GM18505 (cell line): ENCODE results near the gene HDGFL3.
"Not testable (repeated sequence)": the region's sequence is repeated elsewhere in the genome, so short reads cannot be mapped to it uniquely, and the experiment has no call there.

Source experiments
- ATAC-seq: cut with Tn5 transposase; IDR thresholded peaks from one replicate; pipeline ENCODE4 v1.9.1; 2021; ENCODE audit not compliant: unreplicated experiment
- POLR2A ChIP-seq: IDR thresholded peaks from 4 replicates; pipeline ENCODE4 v1.6.1; 2011; ENCODE audit warnings: borderline replicate concordance; ENCODE audit not compliant: insufficient read depth, insufficient read length; ENCODE audit errors: extremely low read depth

HDGFL3 gene

DNA sequence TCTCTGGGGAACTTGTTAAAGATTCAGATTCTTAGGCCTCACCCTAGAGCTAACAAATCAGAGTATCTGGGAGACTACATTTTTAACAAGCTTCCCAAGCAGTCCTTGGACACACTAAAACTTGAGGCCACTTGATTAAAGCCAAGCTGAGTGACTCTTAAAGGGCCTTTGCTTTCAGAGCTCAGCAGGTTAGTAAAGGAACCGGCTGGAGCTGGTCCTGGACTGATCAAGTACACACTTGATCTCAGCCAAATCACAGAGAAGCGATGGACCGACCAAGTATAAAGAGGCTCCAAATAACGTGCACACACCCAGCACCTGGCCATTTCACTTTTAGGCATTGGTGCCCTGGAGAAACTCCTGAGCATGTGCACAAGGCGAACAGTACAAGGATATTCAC, 113.0 kb downstream of the HDGFL3 start:
- TF ChIP-seq POLR2A: no peak
- no peak for ATAC-seq

DNA sequence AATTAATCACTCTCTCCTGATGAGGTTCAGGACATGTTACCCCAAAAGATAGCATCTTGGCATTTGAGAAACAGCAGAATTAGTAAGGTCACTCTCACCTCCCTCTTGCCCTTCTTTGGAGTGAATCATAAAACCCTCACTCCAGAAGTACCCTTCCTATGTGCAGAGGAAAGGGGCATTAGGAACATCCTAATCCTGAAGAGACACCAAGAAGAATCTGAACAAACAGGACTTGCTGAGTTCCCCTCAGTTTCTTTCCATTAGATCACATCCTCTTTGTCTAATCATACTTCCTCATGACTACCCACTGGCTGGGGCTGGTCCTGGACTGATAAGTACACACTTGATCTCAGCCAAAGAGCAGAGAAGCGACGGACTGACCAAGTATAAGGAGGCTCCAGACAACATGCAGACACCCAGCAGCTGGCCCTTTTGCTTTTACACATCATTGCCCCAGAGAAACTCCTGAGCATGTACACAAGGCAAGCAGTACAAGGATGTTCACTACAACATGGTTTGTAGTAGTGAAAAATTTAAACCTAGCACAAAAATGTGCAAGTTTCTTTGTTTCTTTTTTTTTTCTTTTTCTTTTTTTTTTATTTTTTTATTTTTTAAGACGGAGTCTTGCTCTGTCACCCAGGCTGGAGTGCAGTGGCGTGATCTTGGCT, 115.2 kb downstream of the HDGFL3 start:
- TF ChIP-seq POLR2A: peak; percentile 31
- ATAC-seq: peak; percentile 89

DNA sequence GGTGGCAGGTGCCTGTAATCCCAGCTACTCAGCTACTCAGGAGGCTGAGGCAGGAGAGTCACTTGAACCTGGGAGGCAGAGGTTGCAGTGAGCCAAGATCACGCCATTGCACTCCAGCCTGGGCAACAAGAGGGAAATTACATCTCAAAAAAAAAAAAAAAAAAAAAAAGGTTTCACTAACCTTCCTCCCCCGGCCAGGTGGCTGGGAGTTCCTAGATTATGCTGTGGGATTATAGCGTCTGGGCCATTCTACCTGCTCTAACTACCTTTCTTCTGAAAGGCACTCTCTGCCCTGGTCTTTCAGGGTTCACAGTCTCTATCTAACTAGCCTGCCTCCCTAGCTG, 115.7 kb downstream of the HDGFL3 start:
- ATAC-seq: not testable (repeated sequence)

DNA sequence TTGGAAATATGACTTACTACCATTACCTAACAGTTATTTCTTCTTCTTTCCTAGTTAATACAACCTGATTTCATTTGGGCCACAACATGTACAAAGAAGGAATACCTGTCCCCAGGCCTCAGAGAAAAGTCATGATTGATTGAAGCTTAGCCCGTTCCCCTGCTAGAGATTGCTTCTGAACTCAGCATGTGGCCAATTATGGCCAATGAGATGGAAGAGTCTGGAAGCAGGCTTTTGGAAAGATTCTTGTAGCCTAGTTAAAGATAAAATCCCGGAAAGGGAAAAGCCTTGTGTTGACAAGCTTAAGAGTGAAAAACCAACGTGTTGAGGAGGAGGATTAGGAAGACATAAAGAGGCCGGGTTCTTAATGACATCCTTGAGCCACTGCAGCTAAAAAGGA, 117.2 kb downstream of the HDGFL3 start:
- TF ChIP-seq POLR2A: no peak
- no peak for ATAC-seq

DNA sequence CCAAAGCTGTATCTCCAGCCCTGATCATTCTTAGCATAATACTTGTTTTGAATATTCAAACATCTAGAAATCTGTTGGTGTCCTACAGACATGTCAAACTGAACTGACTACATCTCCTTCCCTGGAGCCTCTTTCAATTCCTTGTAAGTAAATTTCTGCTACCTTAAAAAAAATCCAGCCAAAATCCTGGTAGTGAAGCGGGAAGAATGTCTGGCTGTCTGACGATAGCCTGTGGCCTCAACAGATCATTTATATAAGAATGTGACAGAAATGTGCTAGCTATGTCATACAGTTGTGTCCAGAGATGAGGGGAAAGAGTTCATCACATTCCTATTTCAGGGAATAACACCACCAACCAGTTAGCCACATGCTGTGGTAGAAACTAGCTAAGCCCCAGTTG, 118.7 kb downstream of the HDGFL3 start:
- ATAC-seq: no peak
- no peak for TF ChIP-seq POLR2A

DNA sequence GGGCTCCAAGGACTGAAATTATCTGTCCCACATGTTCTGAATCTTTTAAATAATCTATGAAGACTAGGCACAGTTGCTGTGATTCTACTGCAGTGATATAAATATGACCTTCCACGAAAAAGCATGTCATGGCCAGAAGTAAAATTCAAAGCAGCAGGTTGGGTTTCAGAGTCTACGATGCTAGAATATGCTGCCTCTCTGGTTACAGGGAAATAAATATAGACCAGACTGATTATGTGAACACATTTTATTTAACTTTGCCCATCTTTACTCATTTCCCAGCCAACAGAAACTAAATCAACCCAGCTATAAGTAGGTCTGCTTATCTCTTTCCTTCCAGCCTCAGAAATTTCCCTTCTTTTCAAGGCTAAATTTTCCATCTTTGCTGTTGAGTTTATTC, 120.0 kb downstream of the HDGFL3 start:
- ATAC-seq: no peak
- no peak for TF ChIP-seq POLR2A

DNA sequence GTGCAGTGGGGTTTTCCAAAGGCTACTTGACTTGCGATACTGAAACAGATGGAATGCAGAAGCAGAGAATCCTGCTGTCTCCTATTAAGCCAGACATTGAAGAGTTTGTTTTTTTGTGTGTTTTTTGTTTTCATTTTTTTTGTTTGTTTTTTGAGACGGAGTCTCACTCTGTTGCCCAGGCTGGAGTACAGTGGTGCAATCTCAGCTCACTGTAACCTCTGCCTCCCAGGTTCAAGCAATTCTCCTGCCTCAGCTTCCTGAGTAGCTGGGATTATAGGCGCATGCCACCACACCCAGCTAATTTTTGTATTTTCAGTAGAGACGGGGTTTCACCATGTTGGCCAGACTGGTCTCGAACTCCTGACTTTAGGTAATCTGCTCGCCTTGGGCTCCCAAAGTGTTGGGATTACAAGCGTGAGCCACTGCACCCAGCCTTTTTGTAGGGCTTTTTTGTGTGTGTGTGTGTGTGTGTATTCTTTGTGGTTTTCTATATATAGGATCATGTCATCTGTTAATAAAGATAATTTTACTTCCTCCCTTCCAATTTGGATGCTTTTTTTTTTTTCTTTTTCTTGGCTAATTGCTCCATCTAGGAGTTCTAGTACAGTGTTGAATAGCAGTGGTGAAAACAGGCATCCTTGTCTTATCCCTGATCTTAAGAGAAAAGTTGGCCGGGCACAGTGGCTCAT, 121.6 kb downstream of the HDGFL3 start:
- not testable (repeated sequence) for ATAC-seq

DNA sequence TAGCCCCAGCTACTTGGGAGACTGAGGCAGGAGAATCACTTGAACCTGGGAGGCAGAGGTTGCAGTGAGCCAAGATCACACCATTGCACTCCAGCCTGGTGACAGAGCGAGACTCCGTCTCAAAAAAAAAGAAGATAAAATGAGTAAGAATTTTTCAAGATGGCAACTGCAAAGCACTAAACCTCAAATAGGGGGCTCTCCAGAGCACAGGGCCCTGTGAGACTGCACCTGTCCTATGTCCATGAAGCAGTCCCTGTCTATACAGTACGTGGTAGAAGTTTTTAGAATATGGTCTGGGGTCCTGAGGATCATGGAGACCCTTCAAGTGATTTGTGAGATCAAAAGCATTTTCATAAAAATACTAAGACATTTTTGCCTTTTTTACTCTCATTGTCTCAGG, 122.2 kb downstream of the HDGFL3 start:
- ATAC-seq: not testable (repeated sequence)

DNA sequence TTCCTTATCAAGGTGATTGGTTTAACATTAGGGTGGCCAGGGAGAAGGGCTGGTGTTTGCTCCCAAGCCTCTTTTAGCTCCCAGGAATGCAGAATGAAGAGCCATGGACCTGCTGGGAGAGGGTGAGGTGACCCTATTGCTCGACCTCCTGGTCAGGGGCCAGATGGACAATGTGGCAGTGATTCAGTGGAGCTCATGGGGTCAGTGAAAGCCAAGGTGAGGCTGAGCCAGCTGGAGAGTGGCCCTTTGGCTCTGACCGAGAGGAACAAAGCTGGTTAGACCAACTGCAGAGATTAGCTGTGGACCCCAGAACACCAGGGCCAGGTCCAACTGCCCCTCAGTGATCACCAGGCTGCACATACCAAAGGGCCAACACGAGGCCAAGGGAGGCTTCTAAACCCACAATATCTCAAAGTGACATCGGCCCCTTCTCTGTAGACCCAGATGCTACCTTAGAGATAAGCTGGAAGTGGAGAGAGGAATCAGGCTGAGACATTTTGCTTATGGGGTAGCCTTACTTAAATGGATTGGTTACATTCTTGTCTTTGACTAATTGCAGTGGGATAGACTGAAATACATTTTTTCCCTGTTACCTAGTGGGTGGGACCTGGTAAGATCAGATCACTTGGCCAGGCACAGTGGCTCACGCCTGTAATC, 124.8 kb downstream of the HDGFL3 start:
- no peak for ATAC-seq
- TF ChIP-seq POLR2A: no peak

DNA sequence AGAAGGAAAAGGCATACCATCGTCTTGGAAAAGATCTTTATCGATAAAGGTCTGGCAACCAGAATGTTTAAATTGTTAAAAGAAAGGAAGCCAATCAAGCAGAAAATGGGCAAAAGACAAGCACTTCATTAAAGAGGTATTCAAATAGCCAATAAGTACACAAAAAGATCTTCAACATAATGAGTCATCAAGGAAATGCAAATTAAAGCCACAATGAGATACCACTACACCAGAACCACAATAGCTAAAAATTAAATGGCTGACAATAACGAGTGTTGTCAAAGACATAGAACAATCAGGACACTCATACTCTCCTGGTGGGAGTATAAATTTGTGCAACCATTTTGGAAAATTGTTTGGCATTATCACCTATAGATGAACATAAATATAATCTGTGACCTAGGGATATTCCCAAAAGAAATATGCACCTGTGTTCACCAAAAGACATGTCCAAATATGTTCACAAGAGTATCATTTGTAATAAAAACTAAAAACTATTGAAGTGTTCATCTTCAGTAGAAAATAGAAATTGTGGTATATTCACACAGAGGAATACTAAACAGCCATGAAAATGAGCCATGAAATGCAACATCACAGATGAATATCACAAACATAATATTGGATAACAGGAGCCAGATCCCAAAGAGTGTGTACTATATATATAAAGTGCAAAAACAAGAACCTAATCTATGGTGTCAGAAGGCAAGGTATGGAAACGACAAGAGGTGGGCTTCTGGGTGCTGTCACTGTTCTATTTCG, 126.2 kb downstream of the HDGFL3 start:
- no peak for TF ChIP-seq POLR2A
- ATAC-seq: no peak

DNA sequence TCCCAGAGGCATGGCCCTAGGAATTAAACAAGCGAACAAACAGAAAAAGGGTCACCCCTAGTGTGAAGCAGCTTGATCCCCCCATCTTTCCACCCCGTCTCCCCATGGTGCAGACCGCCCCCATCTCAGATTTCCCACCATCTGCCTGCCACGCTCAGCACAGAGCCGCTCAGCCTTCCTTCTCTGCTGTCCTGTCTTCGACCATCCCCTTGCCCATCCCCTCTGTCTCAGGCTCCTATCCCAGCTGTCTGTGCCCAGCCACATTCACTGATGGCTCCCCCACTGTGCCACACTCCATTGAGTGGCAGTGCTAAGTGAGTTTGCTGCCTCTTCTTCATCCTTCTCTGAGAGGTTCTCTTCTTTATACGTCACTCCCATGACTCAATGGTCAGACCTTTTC, 128.9 kb downstream of the HDGFL3 start:
- TF ChIP-seq POLR2A: no peak
- ATAC-seq: no peak
